DOHH2 (cell line): ENCODE data around the gene RBP2.

Source experiments
- EZH2phosphoT487 ChIP-seq: fragments of 200-600 bp; sonication (generic); IDR thresholded peaks from 2 replicates; pipeline ENCODE4 v1.6.1; 2017; ENCODE audit warnings: borderline replicate concordance, mild to moderate bottlenecking, antibody characterized with exemption, low read length, moderate library complexity, mixed read lengths
- TF ChIP-seq, protein P1 (sequence below): fragments of 200-600 bp; sonication (generic); IDR thresholded peaks from one replicate; pipeline ENCODE4 v1.5.1; 2014; ENCODE audit warnings: antibody characterized with exemption, mild to moderate bottlenecking, low read depth, low read length; ENCODE audit not compliant: poor library complexity, severe bottlenecking

GRCh38 chr3:139466360-139466759 lies 10.0 kb downstream of the RBP2 start:
- TF ChIP-seq, protein P1, sequence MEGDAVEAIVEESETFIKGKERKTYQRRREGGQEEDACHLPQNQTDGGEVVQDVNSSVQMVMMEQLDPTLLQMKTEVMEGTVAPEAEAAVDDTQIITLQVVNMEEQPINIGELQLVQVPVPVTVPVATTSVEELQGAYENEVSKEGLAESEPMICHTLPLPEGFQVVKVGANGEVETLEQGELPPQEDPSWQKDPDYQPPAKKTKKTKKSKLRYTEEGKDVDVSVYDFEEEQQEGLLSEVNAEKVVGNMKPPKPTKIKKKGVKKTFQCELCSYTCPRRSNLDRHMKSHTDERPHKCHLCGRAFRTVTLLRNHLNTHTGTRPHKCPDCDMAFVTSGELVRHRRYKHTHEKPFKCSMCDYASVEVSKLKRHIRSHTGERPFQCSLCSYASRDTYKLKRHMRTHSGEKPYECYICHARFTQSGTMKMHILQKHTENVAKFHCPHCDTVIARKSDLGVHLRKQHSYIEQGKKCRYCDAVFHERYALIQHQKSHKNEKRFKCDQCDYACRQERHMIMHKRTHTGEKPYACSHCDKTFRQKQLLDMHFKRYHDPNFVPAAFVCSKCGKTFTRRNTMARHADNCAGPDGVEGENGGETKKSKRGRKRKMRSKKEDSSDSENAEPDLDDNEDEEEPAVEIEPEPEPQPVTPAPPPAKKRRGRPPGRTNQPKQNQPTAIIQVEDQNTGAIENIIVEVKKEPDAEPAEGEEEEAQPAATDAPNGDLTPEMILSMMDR, result no peak
- TF ChIP-seq EZH2phosphoT487, result no peak
